GM18498 (cell line): Measurements from ENCODE around the gene CIRBP.

Experiments
- ATAC-seq: cut with Tn5 transposase; IDR thresholded peaks from one replicate; pipeline ENCODE4 v1.9.1; 2021; ENCODE audit warnings: mild to moderate bottlenecking, moderate library complexity; ENCODE audit not compliant: unreplicated experiment

Gene CIRBP

DNA sequence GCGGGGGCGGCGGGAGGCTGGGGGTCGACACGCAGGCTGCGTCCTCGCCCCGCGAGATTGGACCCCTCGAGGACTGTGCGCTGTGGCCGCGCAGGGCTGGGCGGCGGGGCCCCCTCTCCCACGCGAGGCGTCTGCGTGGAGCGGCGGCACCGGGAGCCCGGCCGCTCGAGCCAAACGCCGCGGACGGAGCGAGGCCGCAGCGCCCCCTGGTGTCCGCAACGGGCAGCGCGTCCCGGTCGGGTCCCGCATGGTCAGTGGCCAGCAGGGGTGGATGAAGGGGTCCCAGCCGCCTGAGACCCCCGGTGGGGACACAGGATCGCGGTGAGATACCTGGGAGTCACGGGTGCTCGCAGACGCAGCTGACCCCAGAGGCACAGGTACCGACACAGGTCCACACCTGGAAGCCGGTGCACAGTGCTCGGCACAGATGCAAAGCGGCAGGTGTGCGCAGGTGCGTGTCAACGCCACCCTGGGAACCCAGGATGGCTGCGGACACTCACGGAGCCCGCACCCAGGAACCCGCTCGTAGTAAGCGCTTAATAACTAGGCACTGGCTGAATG is 2.1 kb upstream of the CIRBP start:
- ATAC-seq = peak; percentile 24

DNA sequence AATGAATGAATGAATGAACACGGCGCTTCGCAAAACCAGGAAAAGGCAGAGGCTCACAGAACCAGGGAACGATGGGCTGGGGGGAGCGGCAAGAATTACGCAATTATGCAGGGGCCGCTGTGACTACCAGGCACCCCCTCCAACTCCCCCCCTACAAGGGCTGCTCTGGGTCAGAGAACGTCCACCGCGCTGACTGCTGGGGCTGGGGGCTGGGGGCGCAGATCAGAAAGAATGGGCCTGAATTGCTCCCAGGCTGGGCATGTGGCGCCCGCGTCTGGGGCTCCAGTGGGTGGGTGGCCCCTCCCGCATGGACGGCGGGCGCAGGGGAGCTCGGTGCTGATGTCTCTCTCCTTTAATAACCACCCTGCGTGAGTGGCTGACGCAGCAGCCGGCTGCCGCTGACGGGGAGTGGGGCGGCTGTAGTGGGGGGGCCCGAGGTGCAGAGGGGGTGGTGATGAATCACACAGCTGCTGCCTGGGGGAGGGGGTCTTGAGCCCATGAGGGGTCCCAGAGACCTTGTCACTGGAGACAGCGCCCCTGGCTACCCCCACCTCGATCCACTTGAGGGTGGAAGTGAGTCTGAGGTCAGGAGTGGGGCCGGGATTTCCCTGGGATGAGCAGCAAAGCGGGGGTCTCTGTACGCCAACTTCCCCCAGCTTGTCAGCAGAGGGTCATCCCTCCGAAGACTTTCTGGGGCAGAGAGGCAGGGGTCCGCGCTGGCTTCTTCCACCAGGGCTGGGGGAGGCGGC is 1.5 kb upstream of the CIRBP start:
- no peak for ATAC-seq

DNA sequence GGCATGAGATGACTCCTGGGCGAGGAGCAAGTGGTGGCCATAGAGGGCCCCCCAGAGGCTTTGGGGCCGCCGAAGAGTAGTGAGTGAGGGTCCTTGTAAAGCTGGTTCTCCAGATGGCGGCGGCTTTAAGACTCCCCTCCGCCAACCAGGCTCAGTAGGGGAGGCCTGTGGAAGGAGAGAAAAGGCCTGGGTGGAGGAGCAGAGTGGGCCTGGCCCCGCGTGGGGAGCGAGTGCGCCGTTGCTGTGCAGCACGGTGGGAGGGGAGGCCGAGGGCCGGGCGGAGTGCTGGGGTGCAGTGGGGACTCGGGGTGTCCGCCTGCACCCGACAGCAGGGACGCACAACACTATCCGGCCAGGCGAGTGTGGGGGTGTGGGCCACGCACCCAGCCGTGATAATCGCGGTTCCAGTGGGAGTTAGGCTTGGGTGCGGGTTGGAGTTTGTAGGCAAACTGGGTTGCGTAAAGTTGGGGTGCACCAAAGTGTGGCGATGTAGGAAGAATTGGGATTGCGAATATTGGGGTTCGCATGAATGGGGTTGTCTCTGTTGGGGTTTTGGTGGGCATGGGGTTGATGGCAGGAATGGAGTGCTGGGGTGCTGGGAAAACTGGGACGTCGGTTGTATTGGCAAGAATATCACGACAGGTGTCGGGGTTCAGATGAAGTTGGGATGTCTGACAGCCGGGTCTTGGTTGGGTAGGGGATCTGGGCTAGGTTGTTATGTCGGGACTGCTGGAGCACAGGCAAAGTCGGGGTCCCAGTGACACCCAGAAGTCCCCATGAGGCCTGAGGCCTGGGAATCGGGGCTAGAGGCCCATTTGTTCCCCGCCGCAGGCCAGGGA is 687 bp upstream of the CIRBP start:
- no peak for ATAC-seq

DNA sequence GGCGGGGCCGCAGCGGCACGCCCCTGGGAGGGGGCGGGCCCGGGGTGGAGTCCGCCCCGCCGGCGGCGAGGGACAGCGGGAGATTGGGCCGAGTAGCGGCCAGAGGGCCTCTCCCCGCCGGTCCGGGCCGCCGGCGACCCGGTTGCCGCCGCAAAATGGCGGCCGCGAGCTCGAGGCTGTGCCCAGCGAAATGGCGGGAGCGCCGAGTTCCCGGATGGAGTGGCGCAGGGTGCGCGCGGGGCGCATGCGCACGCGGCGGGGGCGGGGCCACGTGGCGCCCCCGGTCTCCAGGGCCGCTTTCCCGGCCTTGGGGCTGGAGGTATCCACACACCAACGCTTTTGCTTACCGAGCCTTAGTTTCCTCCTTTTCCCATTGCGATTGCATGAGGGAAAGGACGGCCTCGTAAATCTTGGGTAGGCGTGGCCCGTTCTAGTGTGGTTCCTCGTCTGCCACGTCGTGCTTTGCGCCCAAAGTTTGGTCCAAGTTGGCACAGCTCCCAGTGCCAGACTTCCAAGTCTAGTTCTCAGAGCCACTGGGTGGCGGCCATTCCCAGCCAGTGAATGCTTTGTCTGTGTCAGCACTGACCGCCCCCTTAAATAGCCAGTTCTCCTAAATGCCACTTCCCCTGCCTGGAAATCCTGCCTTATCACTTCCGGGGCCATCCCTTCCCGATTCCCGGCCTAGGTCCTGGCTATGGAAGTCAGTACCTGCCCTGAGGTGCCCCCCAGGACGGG is 513 bp downstream of the CIRBP start:
- peak; percentile 32 for ATAC-seq

DNA sequence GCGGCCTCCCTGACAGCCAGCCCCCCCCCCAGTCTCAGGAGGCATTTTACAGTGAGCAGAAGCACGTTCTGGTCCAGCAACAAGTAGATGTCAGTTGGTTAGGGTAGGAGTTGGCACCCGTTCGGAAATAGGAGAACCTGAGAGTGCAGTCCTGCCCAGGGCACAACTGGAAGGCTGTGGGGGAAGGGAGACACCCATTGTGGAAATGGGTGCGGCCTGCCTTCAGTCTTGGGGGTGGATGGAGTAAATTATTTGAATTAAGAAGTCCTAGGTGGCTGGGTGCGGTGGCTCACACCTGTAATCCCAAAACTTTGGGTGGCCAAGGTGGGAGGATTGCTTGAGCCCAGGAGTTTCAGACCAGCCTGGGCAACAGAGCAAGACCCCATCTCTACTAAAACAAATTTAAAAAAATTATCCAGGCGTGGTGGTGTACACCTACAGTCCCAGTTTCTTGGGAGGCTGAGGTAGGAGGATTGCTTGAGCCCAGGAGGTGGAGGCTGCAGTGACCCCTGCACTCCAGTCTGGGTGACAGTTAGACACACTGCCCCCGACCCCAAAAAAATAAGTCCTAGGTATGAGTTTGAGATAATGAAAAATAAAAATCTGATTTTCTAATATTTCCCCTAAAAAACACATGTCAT is 1.2 kb downstream of the CIRBP start:
- ATAC-seq = no peak

DNA sequence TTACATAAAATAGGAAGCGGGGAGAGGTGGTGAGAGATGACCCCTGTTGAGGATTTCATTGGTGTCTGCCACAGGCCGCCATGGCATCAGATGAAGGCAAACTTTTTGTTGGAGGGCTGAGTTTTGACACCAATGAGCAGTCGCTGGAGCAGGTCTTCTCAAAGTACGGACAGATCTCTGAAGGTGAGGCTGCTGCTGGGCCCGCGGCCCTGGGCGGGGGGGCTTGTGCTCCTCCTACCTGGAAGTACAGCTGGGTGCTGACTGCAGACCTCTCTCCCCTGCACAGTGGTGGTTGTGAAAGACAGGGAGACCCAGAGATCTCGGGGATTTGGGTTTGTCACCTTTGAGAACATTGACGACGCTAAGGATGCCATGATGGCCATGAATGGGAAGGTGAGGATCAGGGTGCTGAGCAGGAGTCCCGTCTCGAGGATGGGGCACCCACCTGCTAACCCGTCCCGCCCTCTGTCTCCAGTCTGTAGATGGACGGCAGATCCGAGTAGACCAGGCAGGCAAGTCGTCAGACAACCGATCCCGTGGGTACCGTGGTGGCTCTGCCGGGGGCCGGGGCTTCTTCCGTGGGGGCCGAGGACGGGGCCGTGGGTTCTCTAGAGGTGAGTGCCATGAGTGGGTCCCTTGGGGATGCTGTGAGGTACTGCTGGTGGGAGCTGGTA is 1.9 kb downstream of the CIRBP start:
- no peak for ATAC-seq

DNA sequence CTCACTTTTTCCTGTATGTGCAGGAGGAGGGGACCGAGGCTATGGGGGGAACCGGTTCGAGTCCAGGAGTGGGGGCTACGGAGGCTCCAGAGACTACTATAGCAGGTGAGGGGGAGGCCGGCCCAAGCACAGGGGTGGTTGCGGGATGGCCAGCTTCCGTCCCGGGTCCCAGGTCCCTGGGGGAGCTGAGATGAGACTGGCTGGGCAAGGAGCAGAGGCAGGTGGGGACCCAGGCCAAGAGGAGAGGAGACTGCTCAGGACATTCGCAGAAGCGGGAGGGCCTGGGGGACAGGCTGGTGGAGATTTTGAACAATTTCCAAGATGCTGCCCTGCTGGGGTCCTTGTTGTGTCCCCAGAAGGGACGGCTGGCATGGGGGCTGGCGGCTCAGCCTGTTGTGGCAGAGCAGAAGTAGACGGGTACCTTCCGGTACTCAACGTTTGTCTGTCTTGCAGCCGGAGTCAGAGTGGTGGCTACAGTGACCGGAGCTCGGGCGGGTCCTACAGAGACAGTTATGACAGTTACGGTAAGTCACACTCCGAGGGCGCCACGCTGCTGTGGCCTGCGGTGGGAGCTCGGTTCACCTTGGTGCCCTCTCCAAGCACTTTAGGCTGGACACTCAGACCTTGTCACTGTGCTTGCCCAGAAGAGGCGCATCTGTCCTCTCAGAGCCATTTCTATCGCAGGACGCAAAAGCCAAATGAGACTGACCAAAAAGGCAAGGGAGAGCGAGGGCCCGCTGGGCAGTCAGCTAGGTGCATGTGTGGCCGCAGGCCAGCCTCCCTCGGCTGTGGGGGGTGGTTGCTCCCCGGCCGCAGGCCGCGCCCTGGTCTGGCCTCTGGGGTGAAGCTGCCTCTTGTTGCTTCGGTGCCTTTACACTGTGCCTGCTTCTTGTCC is 2.6 kb downstream of the CIRBP start:
- ATAC-seq = no peak

DNA sequence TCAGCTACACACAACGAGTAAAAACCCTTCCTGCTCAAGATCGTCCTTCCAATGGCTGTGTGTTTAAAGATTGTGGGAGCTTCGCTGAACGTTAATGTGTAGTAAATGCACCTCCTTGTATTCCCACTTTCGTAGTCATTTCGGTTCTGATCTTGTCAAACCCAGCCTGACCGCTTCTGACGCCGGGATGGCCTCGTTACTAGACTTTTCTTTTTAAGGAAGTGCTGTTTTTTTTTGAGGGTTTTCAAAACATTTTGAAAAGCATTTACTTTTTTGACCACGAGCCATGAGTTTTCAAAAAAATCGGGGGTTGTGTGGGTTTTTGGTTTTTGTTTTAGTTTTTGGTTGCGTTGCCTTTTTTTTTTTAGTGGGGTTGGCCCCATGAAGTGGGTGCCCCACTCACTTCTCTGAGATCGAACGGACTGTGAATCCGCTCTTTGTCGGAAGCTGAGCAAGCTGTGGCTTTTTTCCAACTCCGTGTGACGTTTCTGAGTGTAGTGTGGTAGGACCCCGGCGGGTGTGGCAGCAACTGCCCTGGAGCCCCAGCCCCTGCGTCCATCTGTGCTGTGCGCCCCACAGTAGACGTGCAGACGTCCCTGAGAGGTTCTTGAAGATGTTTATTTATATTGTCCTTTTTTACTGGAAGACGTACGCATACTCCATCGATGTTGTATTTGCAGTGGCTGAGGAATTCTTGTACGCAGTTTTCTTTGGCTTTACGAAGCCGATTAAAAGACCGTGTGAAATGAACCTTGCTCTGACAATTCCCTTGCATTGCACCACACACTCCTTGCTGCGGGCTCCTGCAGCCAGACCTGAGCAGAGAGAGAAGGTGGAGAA is 3.5 kb downstream of the CIRBP start:
- no peak for ATAC-seq

DNA sequence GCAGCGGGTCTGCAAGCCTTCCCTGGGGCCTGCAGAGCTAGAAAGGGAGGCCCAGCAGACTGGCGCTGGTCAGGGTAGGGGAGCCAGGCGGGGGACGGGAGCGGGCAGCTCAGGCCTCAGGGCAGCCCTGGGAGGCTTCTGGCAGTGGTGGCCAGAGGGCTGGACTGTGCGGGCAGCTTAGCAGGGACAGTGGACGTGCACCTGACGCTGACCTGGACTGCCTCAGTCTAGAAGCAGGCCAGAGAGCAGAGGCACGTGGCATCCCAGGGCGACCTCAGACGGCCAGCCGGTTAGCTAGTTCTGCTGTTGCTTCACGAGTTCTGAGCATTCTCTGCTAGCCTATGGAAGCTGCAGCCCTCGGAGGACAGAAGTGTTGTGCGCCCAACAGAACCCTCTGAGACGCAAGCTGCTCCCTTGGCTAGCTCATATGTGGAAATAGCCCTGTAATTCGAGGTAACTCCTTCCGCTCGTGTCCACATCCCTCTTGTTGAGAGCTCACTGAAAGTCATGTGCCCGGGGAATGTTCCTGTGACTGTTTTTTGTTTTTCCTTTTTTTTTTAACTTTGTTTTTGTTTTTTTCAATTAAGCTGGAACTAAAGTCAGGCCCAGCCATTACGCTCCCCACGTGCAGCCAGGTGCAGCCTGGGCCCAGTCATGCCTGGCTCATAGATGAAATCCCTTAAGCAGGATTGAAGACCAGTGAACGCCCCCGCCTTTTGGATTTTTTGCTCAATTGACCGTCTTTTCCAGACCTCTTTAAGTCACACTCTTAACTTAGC is 4.3 kb downstream of the CIRBP start:
- no peak for ATAC-seq

DNA sequence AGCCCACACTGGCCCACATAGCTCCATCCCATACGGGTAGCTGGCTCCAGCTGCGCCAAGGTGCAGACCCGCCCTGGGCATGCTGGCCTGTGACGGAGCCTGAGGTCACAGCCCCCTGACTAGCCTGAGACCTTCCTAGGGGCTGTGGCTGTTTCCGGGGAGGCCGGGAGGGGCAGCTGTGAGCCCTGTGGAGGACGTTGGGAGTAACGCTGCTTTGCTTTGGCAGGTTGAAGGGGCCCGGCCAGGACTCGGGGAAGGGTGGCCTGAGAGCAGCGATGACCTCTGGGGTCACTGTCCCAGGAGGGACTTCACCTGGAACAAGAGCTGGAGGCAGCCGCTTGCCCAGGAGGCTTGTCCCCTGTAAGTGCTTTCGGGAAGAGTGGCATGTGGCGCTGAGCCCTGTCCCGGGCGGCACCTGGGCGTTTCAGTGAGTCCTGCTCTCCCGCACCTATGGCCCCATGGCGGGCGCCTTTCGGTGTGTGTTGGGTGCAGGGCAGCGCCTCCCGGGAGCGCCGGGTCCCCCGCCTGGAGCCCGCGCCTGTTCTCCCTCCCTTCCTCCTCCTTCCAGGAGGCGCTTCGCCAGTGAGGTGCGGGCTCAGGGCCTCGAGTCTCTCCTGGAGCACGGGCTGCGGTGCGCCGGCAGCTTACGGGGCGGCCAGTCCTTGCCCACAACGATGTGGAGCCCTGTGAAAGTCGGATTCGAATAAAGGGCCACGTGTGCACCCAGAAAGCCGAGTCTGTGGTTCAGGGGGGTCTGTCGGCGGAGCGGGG is 5.1 kb downstream of the CIRBP start:
- no peak for ATAC-seq

DNA sequence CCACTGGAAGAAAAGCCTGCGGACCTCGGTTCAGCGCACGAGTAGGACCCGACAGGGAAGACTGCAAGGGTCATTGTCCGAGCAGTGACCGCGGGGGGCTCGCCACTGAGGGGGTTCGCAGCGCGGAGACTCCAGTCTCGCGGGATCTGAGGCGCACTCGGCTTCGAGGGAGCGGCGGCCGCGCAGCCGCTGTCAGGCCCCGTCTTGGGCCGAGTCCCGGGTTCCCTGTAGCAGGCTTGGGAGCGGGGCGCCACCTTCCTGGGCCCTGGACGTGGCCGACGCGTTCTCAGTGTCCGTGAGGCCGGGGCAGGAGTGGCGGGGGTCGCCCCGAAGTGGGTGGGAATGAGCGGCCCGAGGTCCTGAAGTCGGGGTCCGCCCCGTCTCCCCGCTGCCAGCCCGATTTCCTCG is 5.7 kb downstream of the CIRBP start:
- ATAC-seq = no peak

DNA sequence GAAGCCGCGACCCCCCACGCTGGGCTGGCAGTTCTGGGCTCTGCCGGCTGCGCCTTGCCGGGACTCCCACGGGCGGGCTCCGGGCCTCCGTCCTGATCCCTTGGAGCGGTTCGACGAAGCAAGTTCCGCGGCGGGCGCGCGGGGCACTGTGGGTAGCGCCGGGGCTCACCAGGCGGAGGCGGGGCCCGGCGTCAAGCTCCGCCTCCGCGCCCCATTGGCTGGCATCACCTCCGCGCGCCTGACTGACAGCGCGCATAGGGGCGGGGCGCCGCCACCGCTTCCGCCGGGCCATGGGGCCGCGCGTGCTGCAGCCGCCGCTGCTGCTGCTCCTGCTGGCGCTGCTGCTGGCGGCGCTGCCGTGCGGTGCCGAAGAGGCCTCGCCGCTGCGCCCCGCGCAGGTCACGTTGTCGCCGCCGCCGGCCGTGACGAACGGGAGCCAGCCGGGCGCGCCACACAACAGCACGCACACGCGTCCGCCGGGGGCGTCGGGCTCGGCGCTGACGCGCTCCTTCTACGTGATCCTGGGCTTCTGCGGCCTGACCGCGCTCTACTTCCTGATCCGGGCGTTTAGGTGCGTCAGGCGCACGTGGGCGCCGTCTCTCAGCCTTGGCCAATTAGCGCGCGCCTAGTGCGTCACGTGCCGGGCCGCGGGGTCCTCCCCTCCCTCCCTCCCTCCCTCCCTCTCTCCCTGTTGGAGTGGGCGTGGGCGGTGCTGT is 6.3 kb downstream of the CIRBP start, which contains the start of gene FAM174C:
Gene FAM174C, plus strand, starts transcription at position 271 of the 716 bp plus-strand sequence. Its CDS starts 20 bp downstream, at position 291.
- ATAC-seq = peak; percentile 76

DNA sequence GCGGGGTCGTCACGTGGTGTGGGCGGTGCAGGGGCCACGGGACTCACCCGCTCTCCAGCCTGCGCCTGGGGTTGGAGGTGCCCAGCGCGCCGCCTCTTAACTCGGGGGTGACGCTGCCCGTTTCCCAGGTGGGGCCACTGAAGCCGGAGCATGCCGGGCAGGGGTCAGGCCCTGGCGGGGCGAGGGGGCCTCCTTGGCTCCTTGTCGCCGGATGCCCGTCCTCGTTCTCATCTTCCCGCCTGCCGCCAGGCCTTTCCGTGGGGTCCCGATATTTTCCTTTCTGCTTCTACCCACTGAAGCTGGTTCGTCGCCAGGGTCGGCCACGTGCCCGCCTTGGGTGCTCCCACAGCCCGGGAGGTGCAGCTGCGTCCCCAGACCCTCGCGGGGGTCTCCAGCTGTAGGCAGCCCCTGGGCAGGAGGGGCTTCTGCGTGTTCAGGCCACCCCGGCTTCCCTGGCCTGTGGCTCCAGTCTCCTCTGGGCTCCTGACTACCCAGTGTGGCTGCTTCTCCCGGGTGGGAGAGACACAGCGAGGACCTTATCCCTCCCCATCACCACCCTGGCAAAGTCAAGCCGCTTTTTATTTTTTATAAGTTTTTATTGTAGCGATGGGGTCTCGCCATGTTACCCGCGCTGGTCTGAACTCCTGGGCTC is 7.0 kb downstream of the CIRBP start:
- no peak for ATAC-seq

DNA sequence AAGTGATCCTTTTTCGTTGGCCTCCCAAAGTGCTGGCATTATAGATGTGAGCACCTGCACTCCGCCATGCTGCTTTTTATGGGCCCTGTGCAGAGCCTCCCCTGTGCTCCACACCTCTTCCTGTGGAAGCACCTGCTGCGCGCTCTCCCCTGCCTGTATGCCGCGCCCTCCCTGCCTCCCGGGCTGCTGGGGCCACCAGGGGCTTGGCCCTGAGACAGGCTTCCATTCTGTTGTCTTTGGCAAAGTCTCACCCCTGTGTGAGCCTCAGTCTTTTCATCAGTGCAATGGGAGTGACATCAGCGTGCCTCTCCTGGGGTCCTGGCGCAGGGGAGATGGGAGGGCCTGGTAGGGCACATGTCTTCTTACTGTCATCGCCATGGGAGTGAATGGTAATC is 7.5 kb downstream of the CIRBP start:
- ATAC-seq = no peak

DNA sequence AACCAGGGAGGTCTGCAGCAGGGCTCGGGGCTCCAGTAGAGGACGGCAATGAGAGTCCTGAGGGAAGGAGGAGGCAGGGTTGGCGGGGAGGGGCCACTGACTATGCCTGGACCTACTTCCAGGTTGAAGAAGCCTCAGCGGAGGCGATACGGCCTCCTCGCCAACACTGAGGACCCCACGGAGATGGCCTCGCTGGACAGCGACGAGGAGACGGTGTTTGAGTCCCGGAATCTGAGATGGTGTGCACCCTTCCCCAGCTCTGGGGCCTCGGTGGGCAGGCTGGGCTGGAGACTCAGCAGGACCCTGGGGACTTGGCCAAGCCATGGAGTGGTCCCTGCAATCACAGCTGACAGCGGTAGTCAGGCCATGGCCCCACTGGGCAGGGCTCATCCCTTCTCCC is 7.9 kb downstream of the CIRBP start:
- ATAC-seq = no peak

DNA sequence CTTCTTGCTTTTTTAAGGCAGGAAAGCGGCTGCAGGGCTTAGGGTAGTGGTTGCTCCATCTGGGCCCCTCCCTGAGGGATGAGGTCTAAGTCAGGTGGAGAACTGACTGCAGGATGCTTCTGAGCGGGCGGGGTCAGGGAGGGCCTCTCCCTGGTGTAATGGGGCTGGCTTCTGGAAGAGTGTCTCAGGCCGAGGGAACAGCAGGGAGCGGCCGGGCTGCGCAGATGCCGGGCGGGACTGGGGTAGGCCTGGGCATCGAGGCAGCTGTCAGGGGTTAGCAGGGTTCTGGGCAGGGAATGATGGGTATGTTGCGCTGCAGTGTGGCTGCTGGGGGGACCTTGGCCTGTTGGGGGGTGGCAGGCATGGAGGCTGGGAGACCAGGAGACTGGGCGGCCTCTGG is 8.9 kb downstream of the CIRBP start:
- ATAC-seq = no peak
